HG03064 (cell line): ENCODE results near the gene CYYR1.

ENCODE experiments used
- ATAC-seq: cut with Tn5 transposase; IDR thresholded peaks from one replicate; pipeline ENCODE4 v1.9.1; 2021; ENCODE audit warnings: low read depth; ENCODE audit not compliant: unreplicated experiment

Gene CYYR1

GRCh38 chr21:26572702-26573381, at the start of gene CYYR1:
Gene CYYR1 (minus strand): TSS chr21:26573286. CDS start chr21:26572940, 346 bp downstream.
- ATAC-seq = no peak

GRCh38 chr21:26617176-26617575, 44.1 kb upstream of the CYYR1 start:
- ATAC-seq = no peak

- ATAC-seq = no peak
Measured at GRCh38 chr21:26614251-26614650, 41.2 kb upstream of the CYYR1 start.

- ATAC-seq = no peak
Measured at GRCh38 chr21:26599261-26599660, 26.2 kb upstream of the CYYR1 start.

GRCh38 chr21:26597981-26598380, 24.9 kb upstream of the CYYR1 start:
- ATAC-seq = no peak

- no peak for ATAC-seq
Measured at GRCh38 chr21:26597031-26597430, 23.9 kb upstream of the CYYR1 start.

GRCh38 chr21:26595971-26596370, 22.9 kb upstream of the CYYR1 start:
- no peak for ATAC-seq

- no peak for ATAC-seq
Measured at GRCh38 chr21:26593800-26594199, 20.7 kb upstream of the CYYR1 start.

- ATAC-seq = no peak
Measured at GRCh38 chr21:26591543-26591942, 18.5 kb upstream of the CYYR1 start.

- no peak for ATAC-seq
Measured at GRCh38 chr21:26588446-26588845, 15.4 kb upstream of the CYYR1 start.

GRCh38 chr21:26587736-26588201, 14.7 kb upstream of the CYYR1 start:
- ATAC-seq = no peak

GRCh38 chr21:26583769-26584168, 10.7 kb upstream of the CYYR1 start:
- ATAC-seq = no peak

- ATAC-seq = no peak
Measured at GRCh38 chr21:26581818-26582217, 8.7 kb upstream of the CYYR1 start.

GRCh38 chr21:26572076-26572701, 897 bp downstream of the CYYR1 start:
- ATAC-seq = no peak

- no peak for ATAC-seq
Measured at GRCh38 chr21:26570203-26570602, 2.9 kb downstream of the CYYR1 start.

GRCh38 chr21:26565546-26565945, 7.5 kb downstream of the CYYR1 start:
- ATAC-seq = no peak

GRCh38 chr21:26565111-26565510, 8.0 kb downstream of the CYYR1 start:
- no peak for ATAC-seq

GRCh38 chr21:26563856-26564503, 9.1 kb downstream of the CYYR1 start:
- ATAC-seq = no peak

GRCh38 chr21:26560612-26561011, 12.5 kb downstream of the CYYR1 start:
- ATAC-seq = no peak

GRCh38 chr21:26559099-26559498, 14.0 kb downstream of the CYYR1 start:
- ATAC-seq = no peak

GRCh38 chr21:26557106-26557505, 16.0 kb downstream of the CYYR1 start:
- no peak for ATAC-seq
